GM19099 (cell line): ENCODE data around the gene MYO1D.

Experiments used
- POLR2A ChIP-seq: IDR thresholded peaks from 3 replicates; pipeline ENCODE4 v1.6.1; 2011; ENCODE audit warnings: low read depth; ENCODE audit not compliant: insufficient read length; ENCODE audit errors: extremely low read depth

MYO1D gene

DNA sequence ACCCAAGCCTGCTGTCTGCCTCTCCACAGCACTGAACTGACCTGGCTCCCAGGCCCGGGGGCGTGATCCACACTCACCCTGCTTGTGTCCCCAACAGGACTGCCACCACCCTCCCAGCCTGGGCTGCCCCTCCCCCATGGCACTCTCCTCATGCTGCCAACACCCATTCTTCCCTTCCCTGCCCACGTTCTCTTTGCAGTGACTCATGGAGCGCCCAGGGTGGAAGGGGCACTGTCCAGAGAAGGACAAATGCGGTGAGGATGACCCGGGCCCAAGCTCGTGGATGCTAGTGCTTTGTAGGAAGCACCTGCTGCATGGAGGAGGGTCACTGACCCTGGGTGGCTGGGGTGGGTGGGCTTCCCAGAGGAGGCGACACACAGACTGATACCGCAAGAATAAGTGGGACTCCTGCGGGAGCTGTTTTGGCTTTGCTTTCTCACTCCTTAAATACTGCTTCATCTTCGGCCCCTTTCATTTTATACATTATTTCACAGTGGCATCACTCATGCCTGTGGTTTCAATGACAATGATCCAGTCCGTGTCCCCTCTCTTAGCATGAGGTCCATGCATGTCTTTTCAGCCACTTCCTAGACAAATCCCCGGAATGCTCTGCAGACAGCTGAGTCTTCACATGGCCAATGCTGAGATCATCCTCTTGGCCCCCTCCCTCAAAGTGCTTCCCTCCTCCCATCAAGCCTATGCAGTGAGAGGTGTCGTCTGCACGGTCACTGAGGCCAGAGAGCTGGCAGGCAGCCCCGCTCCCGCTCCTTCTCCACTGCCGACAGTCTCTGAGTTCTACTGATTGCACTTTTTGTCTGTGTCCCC, 372.5 kb downstream of the MYO1D start:
- TF ChIP-seq POLR2A = no peak

DNA sequence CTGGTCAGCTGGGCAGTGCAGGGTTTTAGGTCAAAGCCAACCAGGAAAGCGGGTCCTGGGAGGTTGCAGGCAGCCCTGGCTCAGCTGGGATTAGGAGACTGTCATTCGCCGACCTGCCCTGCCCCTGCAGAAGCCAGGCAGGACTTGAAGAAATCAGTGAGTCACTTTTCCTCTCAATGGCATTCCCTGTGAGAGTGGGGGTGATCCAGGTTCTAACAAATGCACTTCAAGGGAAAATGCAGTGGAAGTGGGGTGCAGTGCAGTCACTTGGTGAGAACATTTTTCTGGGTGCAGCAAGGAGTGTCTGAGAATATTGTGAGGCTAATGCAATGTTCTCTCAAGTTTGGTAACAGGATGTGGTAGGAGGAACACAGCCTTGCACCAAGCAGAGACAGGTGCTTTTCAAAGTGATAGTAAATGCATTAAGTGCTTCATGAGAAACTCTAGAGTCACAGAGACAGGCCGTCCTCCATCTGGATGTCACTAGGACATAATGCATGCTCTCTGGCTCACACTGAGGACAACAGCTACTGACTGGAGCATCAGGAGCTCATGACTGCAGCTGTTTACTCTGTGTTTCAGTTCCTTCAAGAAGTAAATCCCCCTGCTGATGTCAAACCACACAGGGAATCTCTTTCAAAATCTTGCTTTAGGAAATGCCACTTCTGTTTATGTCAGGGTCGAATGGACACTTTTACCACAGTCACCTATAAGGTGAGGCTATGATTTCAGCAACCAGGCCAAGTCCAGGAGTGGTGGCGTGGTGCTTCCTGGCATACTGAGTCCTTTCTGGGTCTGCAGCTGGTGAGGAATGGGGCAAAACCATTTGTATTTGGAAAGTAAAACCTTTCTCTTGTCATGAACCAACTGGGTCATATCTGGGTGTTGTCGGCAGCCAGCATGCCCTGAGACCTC, 373.4 kb downstream of the MYO1D start:
- TF ChIP-seq POLR2A = no peak

DNA sequence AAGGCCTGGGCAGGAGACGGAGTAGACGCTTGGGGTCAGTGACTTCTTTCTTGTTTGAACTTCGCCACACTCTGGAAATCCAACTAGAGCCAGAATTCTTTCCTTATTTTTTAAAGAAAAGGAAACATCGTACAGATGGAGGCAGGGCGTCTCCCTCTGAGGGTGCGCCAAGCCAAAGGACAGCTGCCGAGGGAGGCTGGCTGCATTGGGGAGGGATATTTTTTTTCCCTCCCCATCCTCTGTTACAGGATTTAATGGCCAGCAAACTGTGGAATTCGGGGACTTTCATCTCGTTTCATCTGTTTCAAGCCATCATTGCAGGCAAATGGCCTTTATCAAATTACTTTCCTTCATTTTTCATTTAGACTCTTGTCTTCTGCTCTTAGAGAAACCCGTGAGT, 374.2 kb downstream of the MYO1D start:
- TF ChIP-seq POLR2A = no peak

DNA sequence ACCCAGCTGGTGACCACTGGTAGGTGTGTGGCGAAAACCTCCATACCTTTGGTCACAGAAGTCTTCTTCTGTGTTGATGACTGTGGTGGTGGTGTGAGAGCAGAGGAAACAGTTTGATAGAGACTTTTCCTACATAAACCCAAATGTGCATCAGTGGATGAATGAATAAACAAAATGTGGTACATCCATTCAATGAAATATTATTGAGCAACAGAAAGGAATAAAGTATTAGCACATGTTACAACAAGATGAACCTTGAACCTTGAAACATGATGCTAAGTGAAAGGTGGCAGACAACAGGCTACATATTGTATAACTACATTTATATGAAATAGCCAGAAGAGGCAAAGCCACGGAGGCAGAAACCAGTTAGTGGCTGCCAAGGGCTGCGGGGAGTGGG, 374.9 kb downstream of the MYO1D start:
- TF ChIP-seq POLR2A = no peak

DNA sequence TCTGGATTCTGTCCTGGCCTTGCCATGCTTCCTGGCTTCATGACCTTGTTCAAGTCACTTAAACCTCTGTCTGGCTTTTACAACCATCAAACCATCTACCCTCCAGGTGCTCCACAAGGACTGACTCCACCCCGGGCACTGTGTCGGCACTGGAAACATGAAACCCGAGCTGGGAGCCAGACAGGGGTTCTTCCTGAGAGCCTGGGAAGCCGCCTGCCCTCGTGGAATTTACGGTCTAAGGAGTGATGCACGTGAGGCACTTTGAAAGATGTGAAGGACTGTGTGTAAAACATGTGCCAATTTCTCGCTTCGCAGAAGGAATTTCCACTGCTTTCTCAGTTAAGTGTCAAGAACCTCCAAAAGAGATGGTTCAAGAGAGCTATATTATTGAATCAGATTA, 378.5 kb downstream of the MYO1D start:
- no peak for TF ChIP-seq POLR2A

DNA sequence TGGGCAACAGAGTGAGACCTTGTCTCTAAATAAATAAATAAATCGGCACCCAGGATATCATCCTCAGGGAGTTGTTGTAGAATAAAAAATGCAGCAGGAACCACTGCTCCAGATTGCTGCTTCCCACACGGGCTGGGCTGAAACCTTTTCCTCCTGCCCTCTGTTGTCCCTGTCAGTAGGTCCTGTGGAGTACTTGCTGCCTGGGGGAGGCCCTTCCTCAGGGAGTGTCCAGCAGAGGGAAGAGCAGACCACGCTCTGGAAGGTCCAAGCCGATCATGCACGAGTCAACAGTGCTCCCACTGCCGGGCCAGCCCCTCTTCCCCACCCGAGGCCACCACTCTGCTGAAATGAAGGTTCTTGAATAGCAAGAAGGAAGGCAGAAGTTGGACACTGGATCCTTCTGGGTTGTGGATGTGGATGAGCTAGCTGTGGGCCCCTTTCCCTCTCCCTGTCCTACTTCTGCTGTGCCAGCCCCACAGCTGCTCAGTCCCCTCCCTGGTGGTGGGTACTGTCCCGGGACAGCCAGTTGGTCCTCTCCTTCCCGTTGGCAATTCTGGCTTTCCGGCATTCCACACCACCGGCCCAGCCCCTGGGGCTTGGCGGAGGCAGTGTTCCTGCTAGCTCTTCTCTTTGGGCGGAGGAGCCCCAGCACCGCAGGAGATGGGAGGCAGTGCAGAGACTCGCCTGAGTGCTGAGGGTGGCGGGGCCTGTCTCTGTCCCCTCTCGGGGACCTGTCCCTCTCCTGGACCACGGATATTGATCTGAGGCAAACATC, 379.3 kb downstream of the MYO1D start:
- no peak for TF ChIP-seq POLR2A

DNA sequence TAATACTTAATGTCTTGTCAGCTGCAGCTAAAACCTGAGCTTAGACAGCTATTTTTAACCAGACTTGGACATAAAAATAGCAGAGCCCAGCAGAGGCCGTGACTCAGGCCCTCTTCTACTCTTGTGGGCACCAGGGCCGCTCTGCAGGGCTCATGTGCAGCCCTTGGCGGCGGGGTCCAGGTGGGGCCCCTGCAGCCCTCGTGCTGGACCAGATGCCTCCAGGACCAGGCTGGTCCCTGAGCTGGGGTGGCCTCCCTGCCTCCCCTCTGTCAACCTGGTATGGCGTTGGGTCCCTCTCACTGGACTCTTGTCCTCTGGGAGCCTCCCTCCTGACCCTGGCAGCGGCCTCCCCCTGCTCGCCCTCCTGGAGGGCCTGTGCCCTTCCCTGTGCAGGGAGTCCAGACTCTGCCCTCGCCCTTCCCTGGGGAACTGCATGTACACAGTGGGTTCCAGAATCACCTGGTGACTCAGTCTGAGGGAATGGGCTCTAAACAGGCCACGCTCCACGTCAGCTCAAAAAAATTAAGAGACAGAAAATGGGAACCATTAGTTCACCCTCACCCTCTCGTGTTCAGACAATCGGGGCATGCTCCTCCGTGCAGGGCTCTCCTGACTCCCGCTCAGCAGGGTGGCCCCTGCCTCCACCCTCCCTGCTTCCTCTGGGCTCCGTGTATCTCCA, 380.4 kb downstream of the MYO1D start:
- no peak for TF ChIP-seq POLR2A

DNA sequence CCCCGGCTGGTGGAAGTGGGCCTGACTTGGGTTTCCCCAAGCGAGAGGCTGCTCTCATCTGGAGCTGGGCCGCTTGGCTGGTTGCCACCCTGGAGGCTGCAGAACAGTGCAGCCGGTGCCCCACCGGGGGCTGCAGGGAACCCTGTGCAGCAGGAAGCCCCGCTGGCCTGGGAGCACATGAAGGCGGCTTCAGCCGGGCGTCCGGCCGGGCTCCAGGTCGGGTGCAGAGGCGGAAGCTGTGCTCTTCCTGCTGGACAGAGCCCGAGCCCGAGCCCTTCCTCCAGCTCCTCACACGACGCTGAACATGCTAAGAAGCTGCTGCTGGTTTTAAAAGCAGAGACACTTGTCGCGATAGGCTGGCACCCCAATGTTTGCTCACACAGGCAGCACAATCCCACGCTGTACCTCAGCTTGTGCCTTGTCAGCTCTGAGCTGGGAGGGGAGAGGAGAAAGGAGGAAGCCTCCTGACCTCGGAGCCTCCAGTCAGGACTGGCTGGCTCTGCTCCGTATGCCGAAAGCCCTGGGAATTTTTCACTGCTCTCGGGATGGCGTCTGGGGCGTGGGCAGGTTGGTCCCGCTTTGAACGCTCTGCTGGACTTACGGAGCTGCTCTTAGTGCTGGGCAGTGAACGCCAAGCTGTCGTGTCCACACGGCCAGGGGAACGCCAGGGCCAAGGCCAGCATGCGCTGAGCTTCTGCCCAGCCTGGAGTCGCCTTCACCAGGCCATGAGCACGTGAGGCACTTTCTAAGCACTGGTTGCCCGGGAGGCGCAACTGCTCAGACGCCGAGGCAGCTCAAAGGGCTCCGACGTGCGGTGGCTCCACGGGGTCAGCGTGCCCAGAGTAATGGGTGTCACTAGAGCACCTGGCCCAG, 381.3 kb downstream of the MYO1D start:
- no peak for TF ChIP-seq POLR2A

DNA sequence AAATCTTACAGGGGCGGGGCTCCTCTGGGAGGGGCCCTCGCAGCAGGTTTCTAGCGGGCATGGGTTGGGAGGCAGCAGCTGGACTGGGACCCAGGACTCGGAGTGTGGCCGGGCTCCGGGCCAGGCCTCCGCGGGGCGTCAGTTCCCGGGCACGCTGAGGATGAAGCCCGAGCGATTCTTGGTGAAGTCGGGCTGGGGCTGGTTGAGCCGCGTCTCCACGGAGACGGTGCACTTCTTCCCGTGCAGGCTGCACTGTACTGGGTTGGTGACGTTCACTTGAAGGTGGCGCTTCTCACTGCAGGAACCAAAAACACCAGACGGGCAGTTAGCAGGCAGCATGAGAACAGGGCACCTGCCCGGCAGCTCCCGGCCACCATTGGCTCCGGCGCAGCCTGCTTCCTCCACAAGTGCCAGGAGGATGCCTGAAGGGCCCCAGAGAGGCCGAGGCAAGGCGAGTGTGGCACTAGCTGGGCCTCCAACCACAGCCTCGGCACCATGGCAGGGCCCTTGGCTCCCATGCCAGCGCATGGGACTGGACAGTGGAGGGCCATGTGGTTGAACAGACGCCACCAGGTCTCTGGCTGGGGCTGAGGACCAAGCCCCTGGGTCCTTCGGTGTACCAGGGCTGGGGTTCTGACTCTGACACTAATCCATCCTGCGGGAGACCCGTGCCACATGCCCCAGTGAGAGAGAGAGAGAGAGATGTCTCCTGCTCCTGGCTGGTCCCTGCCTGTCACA, 382.1 kb downstream of the MYO1D start:
- no peak for TF ChIP-seq POLR2A

DNA sequence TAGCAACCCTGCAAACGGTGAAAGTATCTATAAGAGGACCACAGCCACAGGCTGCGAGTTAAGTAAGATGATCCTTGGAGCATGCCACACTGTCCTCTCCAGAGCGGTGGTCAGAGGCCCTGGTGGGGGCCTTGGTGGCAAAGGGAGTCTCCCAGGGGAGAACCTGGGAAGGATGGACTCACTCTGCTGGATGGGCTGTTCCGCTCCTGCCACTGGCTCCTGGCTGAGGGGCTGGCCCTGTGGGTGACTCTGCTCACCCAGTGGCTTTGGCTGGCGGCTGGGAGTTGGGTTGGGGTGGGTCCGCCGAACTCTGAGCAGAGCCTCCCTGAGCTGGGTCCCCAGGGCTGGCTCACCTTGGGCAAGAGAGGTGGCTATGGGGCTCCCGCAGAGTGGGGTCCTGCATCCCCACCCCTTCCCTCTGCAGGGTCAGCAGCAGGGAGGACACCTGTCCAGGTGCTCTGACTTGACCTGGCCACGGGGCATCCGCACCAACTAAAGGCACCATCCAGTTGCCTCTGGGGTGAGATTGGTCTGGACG, 382.9 kb downstream of the MYO1D start:
- no peak for TF ChIP-seq POLR2A

DNA sequence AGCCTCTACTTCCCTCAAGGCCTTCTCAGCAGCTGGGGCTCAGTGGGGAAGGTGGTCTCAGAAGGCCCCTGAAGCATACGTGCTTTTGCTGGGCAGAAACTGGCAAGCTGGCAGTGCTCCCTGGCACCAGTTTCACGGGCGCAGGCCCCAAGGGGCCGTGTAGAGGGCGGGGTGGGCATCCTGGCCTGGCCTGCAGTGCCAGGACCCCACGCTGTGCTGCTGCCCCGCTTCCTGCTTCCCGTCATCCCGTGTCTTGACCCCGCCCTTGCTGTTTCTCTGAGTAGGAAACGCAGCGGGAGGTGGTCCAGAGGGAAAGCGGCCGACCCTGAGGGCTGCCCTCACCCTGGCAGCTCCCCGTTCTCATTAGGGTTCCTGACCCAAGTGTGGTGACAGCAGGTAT, 383.4 kb downstream of the MYO1D start:
- TF ChIP-seq POLR2A = no peak

DNA sequence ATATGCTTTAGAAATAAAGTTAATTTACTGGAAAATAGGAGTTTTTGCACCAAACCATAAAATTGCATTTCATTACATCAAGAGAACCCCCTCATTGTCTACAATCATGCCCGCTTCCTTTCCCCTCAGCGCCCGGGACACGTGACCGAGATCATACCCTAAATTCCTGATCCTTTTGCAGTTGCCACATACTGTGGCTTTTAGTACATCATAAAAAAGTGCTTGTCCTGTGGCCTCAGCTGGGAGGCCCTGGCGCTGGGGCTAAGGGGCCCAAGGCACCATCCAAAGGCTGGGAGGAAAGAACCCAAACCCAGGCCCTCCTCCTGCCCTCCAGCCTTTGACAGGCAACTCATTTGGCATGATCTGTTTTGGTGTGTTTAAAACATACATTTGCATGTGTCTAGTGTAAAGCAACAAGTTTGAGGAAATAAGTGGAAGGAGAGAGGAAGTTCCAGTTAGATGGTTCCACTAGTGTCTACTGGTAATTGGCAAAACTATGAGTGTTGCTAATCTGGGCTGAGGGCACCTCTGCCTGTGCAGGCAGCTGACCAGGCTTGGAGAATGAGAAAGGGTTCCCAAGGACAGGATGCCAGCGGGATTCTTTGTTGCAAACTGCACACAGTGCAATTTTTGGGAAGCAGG, 384.2 kb downstream of the MYO1D start:
- TF ChIP-seq POLR2A = no peak

DNA sequence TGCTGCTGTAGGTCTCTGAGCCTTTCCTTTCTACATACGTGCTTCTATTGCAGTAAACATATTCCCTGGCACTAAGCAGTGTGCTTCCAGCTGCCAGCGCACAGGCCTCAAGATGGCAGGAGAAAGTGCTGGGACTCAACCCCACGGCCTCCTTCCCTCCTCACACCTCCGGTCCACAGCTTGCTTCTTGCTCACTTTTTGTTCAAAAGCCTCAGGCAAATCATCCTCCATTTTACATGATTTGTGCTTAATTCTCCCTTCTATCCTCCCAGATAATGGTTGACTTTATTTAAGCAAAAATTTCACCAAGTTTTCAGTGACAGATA, 384.7 kb downstream of the MYO1D start:
- TF ChIP-seq POLR2A = no peak
